ENCODE data around the gene ZSWIM8. TPM values are rescaled to one million over a fixed set of nuclear protein-coding genes. Genes with fewer than 3 reads are reported as not detected.

Gene ZSWIM8
- total and polyA plus RNA-seq, 2 of the 8 experiments (the other 6 are each of a cell fraction or from before 2014, with no cell fraction given): 44.7 to 99.7 TPM

- POLR2A ChIA-PET (ENCODE audit: partially characterized antibody): interaction anchor here (0.6 to 11.1 kb wide), 11 partner anchors 14 to 189 kb away, joined by 3 to 137 read pairs (median 5); partner anchors contain the start of gene ZSWIM8
- Histone ChIP-seq H3K23ac (ENCODE audit: insufficient read length) (no peak overlapping the region), H3K27me3 (replicated peaks in 1 of 4; ENCODE audit: control insufficient read depth in 3 of 4, extremely low read depth in 1 of 4, insufficient read depth in 3 of 4, low read length in 3 of 4) (no peaks in the 10 kb centered on the region), H2AK5ac (ENCODE audit: low read depth, low read length) (no peak overlapping the region), H3K56ac (replicated peaks; ENCODE audit: insufficient read length, low read depth, low read length) (no peak overlapping the region), H2BK5ac (ENCODE audit: low read depth, low read length) (no peak overlapping the region), H2AFZ (ENCODE audit: low read length) (no peak overlapping the region), H3K4me3 (ENCODE audit: extremely low read depth in 1 of 4, insufficient read depth in 2 of 4, low read depth in 3 of 4, low read length in 4 of 4) (peak overlapping the region; percentile 69 to 91 (median 78)), H3K4me1 (replicated peaks in 1 of 4; ENCODE audit: control insufficient read depth in 3 of 4, insufficient read depth in 4 of 4, low read length in 3 of 4) (peaks cover 0 to 4% (median 2%) of the 10 kb centered on the region in 4 experiments; a peak in 4 of 7 replicates), H4K5ac (ENCODE audit: insufficient read length, low read depth, low read length) (no peak overlapping the region), H2BK120ac (replicated peaks; ENCODE audit: low read depth, low read length) (no peak overlapping the region), H3K18ac (ENCODE audit: extremely low read depth, low read length) (no peak overlapping the region), H2BK20ac (ENCODE audit: low read length) (no peak overlapping the region), H3K9ac (replicated peaks in 1 of 4; ENCODE audit: extremely low read depth in 1 of 4, low read depth in 3 of 4, low read length in 3 of 4) (no peak overlapping the region; a peak in 2 of 7 replicates), H3K4me2 (ENCODE audit: insufficient read depth in 1 of 2, low read depth in 2 of 2, low read length in 2 of 2) (peak overlapping the region; percentile 71 to 80), H3K4ac (replicated peaks; ENCODE audit: insufficient read length, low read depth, low read length) (no peak overlapping the region), H3K9me3 (ENCODE audit: insufficient read depth in 2 of 2, low read depth in 1 of 2, low read length in 1 of 2) (no peaks in the 10 kb centered on the region), H3K79me2 (ENCODE audit: control insufficient read depth in 1 of 2, insufficient read depth in 2 of 2, low read length in 2 of 2) (no peaks in the 10 kb centered on the region), H3K79me1 (ENCODE audit: low read depth, low read length) (0 out of 2 replicates have a peak, but pooled peaks cover 4% of the 10 kb centered on the region), H4K91ac (replicated peaks; ENCODE audit: insufficient read length, low read length) (no peak overlapping the region), H2BK12ac (ENCODE audit: low read depth, low read length) (no peak overlapping the region), H4K8ac (ENCODE audit: extremely low read depth, insufficient read depth, low read length) (no peak overlapping the region), H4K20me1 (replicated peaks in 1 of 2; ENCODE audit: control insufficient read depth in 1 of 2, insufficient read depth in 2 of 2, low read length in 2 of 2) (peaks cover 0 to 14% of the 10 kb centered on the region in 2 experiments), H3K23me2 (ENCODE audit: low read depth, low read length) (no peaks in the 10 kb centered on the region; the same call in 1 of the 2 replicates), H3K36me3 (ENCODE audit: control insufficient read depth in 2 of 4, insufficient read depth in 4 of 4, low read length in 3 of 4) (peaks cover 4 to 23% (median 17%) of the 10 kb centered on the region in 4 experiments; a peak in 6 of 8 replicates), H3K27ac (ENCODE audit: low read depth, low read length) (no peak overlapping the region), H3K14ac (ENCODE audit: insufficient read length) (no peak overlapping the region), H2BK15ac (ENCODE audit: low read length) (no peak overlapping the region)
- 76% methylated on average over 7 of the region's 7 CpGs; no CpG with 5 or more reads in 1 of the 2 experiments for WGBS, 2 experiments (ENCODE audit: extremely low coverage in 1 of 2, insufficient coverage in 1 of 2, insufficient read length in 1 of 2, insufficient replicate concordance in 2 of 2, low coverage in 1 of 2, low lambda C conversion rate in 2 of 2, missing lambda C conversion rate in 1 of 2)
- DNase-seq (ENCODE audit: low read depth in 1 of 2, low spot score in 2 of 2) (no peak), FAIRE-seq (no peak)
- TF ChIP-seq ASH2L (IDR thresholded peaks at IDR 0.05; ENCODE audit: low read length): no peak
- CTCF ChIA-PET (ENCODE audit: partially characterized antibody): interaction anchor here (0.6 to 2.7 kb wide), 6 partner anchors 9 to 280 kb away, joined by 3 to 13 read pairs (median 6); no protein-coding TSS in a partner anchor
These were observed 24.9 kb downstream of the ZSWIM8 start for GRCh38 chr10:73810358-73810734.
